Muscle of back (tissue), 11 donors: ENCODE data around the gene TBC1D2B. TPM values are rescaled to one million over a fixed set of nuclear protein-coding genes. Genes with fewer than 3 reads are reported as not detected.
"Not testable (repeated sequence)": the region's sequence is repeated elsewhere in the genome, so short reads cannot be mapped to it uniquely, and the experiment has no call there.

Experiments used
- DNase-seq, 3 donors: peaks; one replicate each; pipeline versions ENCODE4 v3.0.0 to v3.0.0-alpha.2; 2013
- polyA plus RNA-seq, 10 donors: library from polyadenylated mRNA; unstranded; fragments of 120-200 nt; gene quantifications; one replicate each; pipeline ENCODE4 v1.2.1, GENCODE V29; 2013; ENCODE audit not compliant: insufficient read length in 10 of 10

The TBC1D2B gene
- polyA plus RNA-seq, 10 donors: 24.4 to 39.6 (median 31.3) TPM

DNA sequence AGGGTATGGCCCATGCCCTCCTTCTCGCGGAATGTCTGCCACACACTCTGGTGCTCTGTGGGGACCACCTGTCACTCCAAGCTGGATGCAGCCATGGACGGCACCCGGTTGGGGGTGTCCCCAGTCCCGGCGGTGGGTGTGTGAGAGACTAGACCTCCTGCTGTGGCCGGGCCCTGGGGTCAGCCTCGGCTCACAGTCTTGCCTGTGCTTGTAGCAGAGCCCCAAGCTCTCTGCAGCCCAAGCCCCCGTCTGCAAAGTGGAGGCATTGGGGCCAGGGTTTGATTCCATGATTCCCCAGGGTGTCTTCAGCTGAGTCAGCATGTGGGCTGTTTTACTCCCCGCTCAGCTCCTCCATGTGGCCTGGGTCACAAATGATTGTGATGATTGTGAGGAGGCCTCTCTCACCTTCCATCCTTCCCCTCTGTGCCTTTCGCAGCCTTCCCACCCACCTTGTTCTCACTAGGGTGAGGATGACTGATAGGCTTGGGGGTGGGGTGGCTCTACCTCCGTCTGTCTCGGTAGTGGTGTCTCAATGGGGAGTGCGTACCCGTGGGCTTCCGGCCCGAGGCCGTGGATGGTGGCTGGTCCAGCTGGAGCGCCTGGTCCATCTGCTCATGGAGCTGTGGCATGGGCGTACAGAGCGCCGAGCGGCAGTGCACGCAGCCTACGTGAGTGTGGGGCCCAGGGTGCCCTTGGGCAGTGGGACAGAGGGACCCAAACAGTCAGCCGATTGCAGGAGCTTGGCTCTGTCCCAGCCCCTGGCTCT is 100.6 kb downstream of the TBC1D2B start:
- DNase-seq: not testable (repeated sequence)

DNA sequence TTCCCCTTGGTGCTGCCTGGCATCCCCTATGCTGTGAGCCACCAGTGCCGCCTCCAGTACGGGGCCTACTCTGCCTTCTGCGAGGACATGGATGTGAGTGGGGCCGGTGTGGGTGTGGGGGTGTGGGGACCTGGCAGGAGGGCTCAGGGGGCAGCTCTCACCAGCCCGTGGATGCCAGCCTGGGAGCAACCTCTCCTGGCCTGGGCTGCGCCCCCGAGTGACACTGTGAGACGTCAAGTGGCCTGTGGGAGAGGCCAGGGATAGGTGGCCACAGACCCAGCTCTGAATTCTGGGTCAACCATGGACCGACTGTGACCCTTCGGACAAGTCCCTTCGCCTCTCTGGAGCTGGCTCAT is 101.4 kb downstream of the TBC1D2B start:
- DNase-seq: not testable (repeated sequence)

DNA sequence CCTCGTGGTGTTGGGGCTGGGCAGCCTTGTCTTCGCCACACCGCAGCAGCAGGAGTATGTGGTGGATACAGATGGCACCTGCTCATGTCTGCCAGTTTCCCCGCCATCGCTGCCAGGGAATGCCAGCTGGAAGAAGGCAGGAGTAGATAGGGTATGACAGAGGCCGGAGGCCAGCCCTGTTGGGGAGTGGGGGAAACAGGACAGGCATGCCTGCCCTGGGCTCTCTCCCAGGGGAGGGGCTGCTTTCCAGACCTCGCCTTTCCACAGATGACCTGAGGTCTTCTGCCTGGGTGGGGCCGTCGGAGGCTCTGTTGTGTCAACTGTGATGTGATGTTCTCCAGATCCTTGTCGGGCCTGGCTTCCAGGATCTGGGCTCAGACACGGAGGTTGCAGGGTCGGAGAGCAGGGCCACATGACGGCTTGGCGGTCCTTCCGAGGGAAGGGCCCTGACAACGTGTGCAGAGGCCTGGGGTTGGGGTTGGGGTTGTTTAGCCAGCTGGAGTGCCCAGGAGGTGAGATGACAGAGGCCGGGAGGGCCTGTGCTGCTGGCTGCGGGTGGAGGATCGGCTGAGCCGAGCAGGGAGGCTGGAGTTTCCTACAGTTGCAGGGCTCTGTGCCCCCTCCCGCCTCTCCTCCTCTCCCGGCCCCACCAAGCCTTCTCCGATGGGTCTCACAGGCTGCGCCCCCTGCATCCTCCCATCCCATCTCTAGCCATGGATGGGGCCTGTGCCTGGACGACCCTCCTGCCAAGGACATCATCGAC is 102.0 kb downstream of the TBC1D2B start:
- DNase-seq: peak in 1 of 3 donors; percentile 31

DNA sequence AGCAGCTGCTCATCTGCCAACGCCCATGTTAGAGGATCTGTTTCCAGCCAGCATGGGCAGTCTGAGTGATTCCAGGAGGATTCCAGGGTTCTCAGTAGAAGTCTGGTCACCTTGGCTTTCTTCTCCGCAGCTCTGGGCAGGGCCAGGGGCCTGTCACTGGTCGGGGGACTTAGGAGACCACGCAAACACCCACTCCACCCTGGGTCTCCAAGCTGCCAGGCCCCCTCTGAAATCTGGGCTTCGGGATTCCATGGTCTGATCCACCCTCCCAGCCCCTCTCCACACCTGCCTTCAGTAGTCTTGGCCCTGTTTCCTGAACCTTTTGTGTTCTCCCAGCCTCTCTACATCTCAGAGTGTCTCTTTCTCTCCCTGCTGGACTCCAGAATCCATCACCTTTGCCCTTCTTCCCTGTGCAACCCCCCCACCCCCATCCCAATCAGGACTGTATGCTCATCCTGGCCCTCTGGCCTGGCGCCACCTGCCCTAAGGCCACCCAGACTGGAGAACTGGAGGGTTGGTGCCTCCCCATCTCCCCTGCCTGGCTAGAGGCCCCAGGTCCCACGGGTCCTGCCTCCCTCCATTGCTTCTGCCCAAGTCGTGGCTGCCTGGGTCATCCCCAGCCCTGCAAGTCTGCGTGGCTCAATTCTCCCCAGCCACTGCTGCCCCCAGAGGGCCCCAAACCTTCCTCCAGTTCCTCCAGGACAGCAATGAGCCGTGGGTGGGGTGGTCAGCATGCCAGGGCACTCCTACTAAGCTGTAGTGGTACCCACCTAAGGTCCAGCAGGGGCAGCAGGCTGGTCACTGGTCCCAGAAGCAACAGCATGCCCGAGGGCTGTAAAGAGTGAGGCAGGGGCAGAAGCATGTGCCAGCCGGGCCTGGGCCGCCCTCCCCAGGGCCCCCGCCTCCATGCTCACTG is 102.8 kb downstream of the TBC1D2B start:
- DNase-seq: no peak

DNA sequence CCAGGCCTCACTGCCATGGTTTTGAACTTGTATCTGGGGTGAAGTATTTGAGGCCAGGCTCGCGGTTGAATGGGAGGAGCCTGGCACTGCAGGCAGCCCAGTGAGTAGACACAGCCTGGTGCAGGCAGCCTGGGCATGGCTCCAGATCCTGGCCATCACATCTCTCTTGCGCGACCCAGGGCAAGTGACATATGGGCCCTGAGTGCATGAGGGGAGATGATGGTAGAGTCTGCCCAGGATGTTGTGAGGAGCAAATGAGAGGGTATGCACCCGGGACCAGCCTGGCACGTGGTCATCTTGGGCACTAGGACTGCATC is 103.5 kb downstream of the TBC1D2B start:
- DNase-seq: peak in 1 of 3 donors; percentile 60

DNA sequence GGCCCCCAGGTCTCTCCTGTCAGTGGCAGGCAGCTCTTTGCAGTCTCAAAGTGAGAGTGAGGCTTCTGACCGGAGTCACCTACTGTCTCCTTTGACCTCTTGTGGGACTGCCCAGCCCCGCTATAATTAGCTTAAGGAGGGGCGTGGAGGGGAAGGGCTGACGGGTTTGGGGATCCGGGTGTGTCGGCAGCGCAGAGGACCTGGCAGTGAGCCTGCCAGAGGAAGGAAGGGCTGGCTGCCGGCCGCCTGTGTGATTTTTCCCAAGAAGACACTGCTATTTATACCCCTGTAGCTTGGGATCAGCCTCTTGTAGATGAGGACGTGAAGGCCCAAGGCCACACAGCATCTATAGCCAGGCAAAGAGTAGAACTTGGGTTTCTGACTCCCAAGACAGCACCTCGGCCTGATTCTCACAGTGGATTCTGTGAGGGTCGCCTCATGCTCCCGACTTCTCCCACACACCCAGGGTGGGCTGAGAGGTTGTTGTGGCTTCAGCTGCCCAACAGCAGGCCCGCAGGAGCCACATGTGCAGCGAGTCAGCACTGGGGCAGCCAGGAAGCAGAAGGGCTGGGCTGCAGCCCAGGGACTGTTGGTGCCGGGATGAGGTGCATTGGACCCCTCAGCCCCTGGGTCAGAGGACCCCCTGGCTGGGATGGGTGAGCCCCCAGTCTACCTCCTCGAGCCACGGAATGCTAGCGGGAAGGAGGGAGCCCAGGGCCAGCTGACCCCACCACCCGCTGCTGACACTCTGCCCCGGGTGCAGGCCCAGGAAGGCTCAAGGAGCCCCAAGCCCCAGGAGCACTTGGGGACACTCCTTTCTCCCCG is 104.0 kb downstream of the TBC1D2B start:
- DNase-seq: not testable (repeated sequence)

DNA sequence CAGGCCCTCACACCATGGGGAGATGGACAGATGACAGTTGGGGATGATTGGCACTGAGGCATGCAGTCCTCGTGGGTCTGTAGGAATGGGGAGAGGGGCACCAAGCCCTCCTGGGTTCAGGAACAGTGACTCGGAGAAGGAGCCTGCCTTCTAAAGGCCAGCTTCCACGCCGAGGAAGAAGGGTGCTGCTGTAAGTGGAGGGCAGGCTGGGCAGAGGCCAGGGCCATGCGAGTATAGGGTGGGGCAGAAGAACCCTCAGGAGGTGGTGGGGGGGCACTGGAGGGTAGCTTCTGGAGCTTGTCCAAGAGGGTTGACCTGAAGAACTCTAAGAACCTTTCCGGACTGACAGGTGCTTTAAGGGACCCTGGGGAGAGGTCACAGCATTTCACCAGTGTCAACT is 104.8 kb downstream of the TBC1D2B start:
- not testable (repeated sequence) for DNase-seq

DNA sequence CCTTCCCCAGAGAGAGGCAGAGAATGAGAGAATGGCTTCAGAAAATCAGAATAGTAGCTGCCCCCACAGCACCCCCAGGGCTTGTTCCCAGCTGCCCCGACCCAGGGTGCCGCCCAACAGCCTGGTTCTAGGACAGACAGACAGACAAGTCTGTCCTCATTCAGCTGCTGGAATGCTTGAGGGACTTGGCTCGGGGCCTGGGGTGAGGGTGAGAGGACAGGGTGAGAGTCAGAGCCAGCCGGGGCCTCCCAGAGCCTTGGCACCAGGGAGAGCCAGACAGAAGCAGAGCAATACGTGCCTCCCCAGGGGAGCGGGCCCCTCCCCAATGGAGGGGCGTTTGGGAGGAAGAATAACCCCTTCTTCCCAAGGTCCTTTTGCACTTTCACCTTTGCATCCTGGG is 105.6 kb downstream of the TBC1D2B start:
- not testable (repeated sequence) for DNase-seq

DNA sequence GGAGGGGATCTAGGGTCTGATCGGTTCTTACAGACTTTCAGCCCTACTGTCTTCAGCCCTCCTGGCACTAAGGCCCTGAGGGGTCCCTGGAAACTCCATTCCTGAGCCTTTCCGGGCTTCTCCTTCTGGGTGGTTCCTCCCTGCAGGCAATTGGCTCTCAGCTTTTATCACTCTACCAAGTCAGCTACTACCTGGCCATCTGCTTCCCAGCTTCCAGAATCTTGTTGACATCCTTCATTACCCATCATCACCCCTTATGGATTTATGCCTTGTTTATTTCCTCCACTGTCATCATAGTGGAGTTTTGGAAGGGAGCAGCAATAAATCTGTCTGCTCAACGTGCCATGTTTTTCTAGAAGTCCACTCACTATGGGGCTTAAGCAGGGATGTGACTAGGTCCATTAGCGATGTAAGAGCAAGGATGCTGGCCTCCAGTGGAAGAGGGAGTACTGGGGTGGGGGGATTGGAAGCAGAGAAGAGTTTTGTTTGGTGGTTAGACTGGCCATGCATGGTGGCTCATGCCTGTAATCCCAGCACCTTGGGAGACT is 106.6 kb downstream of the TBC1D2B start:
- DNase-seq: not testable (repeated sequence)

DNA sequence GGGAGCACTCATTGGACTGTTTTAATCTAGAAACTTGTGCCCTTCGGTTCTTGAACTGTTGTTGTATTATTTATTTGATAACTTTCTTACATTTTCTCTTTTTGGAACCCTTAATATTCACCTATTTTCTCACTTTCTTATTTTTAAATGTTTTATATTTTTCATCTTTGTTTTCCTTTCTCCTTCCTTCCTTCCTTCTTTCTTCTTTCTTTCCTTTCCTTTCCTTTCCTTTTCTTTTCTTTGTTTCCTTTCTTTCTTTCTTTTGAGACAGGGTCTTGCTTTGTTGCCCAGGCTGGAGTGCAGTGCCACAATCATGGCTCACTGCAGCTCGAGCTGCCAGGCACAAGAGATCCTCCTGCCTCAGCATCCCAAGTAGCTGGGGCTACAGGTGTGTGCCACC is 108.5 kb downstream of the TBC1D2B start:
- no peak for DNase-seq

DNA sequence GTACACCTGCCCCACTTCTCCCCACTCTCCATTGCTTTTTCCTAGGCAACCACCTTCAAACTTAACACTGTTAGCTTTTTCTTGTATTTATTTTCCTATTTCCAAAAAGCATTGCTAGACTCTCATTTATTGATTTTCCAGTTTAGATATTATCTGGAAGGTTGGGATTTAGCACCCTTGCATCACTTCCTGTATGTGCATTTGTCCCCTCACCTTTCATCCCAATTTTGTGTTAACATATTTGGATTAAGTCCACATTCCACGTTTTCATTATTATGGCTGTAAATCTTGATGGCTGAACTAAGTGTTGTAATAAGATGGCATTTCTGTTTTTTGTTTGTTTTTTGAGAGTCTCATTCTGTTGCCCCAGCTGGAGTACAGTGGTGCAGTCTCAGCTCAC is 109.7 kb downstream of the TBC1D2B start:
- DNase-seq: no peak

DNA sequence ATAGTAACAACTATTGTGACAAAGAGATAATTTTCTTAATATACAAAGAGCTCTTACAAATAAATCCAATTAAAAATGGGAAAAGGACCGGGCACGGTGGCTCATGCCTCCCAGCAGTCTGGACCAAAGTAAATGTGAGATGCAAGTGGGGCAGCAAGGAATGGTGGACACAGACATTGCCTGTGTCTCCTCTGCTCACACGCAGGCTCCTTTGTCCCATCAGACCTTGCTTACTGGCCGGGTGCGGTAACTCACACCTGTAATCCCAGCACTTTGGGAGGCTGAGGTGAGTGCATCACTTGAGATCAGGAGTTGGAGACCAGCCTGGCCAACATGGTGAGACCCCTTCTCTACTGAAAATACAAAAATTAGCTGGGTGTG is 110.3 kb downstream of the TBC1D2B start:
- DNase-seq: not testable (repeated sequence)

DNA sequence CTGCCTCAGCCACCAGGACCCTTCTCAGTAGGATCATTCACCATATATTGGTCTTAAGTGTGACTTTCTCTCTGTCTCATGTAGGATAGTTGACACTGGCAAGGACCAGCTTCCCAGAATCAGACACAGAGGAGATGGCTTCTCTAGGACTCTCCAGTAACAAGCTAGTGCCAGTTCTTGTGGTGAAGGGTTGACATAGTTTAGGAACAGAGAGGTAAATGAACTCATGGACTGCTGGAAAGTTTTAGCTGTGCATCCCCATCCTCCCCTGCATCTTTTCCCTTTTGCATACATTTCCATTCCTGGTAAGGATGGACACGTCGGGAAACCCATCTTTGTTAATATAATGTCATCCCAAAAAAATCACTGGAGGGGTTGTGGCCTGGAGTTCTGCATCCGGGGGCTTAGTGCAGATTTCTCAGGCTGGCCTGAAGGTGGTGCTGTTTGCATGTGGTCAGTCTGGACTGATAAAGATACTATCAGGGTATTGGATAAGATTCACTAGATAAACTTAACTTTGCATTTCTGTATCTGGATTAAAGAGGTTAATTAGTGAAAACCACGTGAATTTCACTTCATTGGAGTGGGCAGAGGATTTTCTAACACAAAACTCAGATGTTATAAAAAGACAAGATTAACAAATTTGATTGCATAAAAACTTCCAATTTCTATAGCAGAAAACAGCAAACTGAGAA is 110.8 kb downstream of the TBC1D2B start:
- DNase-seq: peak; percentile 31 to 67 (median 38)

DNA sequence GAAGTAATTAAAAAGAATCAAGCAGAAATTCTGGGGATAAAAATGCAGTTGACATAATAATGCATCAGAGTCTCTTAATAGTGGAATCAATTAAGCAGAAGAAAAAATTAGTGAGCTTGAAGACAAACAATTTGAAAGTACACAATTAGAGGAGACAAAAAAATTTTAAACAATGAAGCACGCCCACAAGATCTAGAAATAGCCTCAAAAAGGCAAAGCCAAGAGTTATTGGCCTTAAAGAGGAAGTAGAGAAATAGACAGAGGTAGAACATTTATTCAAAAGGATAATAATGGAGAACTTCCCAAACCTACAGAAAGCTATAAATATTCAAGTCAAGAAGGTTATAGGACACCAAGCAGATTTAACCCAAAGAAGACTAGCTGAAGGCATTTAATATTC is 113.3 kb downstream of the TBC1D2B start:
- no peak for DNase-seq

DNA sequence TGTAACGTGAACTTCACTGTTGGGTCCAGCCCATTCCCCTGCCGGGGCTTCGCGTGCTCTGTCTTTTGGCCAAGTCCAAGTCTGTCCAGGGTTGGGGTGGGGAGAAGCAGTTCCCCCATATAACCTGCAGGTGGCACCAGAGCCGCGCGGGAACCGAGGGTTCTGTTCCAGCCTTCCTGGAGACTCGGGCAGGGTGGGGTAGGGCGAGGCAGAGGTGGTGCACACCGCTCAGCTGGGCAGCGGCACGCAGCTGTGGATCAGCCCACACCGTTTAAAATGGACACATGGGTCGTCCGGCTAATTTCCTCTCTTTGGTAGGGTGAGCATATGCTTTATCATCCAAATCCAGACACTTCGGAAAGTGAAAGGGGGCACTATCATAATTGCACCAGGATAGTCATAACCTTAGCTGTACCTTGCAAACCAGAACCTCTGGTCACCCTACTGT is 118.1 kb downstream of the TBC1D2B start:
- peak; percentile 51 to 89 (median 81) for DNase-seq

DNA sequence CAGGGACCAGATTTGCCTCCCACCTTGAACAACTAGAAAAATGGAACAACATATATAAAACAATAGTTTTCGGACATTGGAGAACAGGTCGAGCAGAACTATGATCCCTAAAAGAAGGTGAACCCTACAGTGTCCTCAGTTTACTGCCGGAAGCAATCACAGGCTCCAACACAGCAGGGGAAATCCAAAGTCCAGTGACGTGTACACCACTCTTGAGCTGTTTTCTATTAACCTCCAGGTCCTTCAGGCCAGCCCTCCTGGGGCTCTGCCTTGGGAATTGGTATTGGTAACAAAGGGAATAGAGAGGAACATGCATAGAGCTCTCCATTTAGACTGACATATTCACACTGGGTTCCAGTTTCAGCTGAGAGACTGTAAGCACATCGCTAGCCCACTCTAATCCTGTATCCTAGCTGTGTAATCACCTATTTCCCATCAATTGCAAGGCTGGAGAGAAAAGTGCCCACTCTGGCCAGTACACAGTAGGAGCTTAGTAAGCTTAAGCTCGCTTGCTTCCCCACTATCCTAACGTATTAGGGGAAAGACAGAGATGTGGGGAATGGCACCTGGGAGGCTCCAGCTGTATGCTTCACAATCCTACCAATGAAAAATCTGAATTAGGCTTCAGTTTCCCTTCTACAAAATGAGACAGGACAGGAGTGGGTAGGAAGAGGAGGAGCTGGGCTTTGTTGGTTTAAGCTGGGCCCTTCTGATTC is 118.6 kb downstream of the TBC1D2B start:
- not testable (repeated sequence) for DNase-seq

DNA sequence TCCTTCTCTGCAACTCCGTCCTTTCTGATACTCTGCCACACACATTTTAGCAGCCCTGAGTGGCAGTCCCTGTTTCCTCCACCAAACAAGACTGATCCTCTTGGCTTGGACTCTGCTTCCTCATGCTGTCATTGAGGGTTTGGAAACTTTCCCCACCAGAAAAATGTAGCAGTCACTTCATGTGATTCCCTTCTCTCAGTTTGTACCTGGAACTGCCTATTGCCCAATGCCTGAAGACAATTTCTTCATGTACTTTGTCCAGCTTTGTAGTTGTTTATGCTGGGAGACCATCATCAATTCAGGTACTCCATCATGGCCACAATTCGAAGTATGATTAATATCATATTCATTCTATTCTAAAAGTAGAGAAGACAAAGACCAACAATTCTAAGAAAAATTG is 119.5 kb downstream of the TBC1D2B start:
- DNase-seq: not testable (repeated sequence)

DNA sequence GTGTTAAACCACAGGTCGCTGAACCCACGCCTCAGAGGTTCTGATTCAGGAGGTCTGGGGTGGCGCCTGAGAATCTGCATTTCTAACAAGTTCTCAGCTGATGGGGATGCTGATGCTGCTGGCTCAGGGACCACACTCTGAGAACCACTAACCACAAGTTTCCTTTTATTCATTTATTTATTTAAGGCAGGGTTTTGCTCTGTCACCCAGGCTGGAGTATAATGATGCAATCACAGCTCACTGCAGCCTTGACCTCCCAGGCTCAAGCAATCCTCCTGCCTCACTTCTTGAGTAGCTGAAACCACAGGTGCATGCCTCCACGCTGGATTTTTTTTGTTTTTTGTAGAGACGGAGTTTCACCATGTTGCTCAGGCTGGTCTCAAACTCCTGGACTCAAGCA is 123.6 kb downstream of the TBC1D2B start:
- DNase-seq: not testable (repeated sequence)

DNA sequence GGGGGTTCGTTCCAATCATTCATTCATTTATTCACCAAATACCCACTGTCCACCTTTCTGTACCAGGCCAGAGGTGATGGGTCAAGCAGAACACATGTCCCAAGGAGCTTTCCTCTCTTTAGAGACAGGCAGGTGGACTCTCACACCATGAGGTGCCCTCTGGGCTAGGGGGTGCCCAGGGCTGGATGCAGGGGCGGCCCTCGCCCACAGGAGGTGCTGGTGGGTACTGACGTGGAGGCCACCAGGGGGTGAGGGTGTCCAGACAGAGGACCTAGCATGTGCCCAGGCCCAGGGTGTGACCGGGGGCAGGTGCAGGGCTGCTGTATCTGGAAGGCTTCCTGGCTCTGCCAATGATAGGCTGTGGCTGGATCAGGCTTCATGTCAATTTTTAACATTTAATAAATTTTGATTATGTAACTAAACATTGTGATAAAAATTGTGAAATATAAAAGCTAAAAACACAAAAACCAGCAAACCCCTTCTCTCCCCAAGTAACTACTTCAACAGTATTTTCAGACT is 124.5 kb downstream of the TBC1D2B start:
- DNase-seq: not testable (repeated sequence)
